ENCODE measurements around the gene YBX1. TPM values are rescaled to one million over a fixed set of nuclear protein-coding genes. Genes with fewer than 3 reads are reported as not detected.
"Not testable (repeated sequence)": the region's sequence is repeated elsewhere in the genome, so short reads cannot be mapped to it uniquely, and the experiment has no call there.

Gene YBX1
- total RNA-seq, 4 donors from 2014 or later = 227 to 358 (median 293) TPM

DNA sequence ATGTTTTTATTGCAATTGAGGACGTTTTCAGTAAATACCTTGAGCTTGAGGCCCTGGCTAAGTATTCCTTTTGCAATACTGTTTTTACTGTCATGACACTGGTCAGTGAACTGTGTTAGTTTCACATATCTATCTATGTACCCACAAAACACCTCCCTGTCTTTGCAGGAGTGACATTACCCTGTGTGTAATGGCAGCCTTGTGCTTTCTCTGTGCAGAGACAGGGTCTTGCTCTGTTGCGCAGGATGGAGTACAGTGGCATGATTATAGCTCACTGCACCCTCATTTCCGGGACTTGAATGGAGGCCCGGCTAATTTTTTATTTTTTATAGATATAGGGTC lies 8.9 kb downstream of the YBX1 start:
- 70 to 79% methylated on average over 4 of the region's 4 CpGs for WGBS, 2 donors
- TF ChIP-seq POLR2A (IDR thresholded peaks at IDR 0.05) (no peak), CTCF (IDR thresholded peaks at IDR 0.05) (no peak)
- no peak overlapping the region for H3K4me3 ChIP-seq (ENCODE audit: low read depth, poor library complexity, severe bottlenecking)
- intact Hi-C loops (cut with DNase I; ENCODE audit: low total_unique reads) = no loop called here
- no peak for DNase-seq (ENCODE audit: low spot score in 2 of 2)

DNA sequence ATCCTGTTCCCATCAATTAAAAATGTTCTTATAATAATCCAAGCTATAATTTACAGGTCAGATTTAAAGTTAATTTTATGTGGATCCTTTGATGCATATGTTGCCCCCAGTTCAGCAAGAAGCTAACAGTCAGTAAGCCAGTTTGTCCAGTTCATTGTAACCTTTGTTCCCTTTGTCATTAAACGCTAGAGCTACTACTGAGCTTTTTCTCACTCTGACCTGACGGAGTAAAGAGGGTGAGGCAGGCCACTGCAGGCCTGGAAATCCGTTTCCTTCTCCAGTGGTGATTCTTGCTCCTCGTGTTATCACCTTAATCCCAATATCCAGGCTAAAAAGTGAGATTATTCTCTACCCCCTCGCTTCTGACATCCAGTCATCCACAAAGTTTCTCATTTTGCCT lies 10.2 kb downstream of the YBX1 start:
- WGBS, 2 donors = 39 to 57% methylated on average over 5 of the region's 5 CpGs

GRCh38 chr1:42692911-42693310 lies 10.7 kb downstream of the YBX1 start:
- no peak for DNase-seq (ENCODE audit: low spot score in 2 of 2)
- intact Hi-C loops (cut with DNase I; ENCODE audit: low total_unique reads) = no loop called here
- 65 to 67% methylated on average over 2 of the region's 2 CpGs for WGBS, 2 donors
- TF ChIP-seq POLR2A (IDR thresholded peaks at IDR 0.05) (no peak), CTCF (IDR thresholded peaks at IDR 0.05) (no peak)
- no peak overlapping the region for H3K4me3 ChIP-seq (ENCODE audit: low read depth, poor library complexity, severe bottlenecking)

More for the DNA sequence above, 10.2 kb downstream of the YBX1 start:
- intact Hi-C loops (cut with DNase I; ENCODE audit: low total_unique reads) = no loop called here
- TF ChIP-seq POLR2A (IDR thresholded peaks at IDR 0.05) = no peak
- TF ChIP-seq CTCF (IDR thresholded peaks at IDR 0.05) = no peak
- no peak for DNase-seq (ENCODE audit: low spot score in 2 of 2)
- H3K4me3 ChIP-seq (ENCODE audit: low read depth, poor library complexity, severe bottlenecking) = no peak overlapping the region

DNA sequence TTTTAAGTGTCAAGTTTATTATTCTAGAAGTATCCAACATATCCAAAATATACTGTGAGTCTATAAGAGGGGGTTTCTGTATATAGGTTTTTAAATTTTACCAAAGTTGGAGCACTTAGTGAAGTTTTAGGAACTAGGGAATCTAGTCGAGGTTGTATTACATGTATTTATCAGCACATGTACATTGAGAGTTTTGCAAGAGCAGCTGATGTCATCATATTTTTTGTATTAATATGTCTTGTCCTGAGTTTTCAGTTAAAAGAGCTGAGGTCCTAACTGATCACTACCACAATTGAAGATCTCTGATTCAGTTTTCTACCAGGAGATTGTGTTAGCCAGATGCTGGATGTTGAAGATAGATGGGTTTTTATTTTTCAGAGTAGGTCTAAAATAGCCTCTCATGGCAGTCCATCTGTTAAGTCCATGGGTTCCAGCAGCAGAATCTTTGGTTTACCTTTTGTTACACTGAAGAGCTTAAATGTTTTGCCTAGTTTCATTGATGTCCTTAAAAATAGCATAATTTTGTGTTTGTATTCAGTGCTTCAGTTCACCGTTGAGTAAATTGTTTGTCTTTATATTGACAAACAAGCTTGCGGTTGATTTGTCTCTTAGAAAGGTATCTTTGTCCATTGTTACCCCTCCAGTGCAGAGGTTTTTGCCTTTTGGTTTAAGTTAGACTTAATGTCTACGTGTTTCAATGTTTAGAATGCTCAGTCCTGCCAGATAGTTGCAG lies 16.0 kb downstream of the YBX1 start:
- WGBS, 2 donors = 94 to 95% methylated on average over 4 of the region's 4 CpGs
- no peak for DNase-seq (ENCODE audit: low spot score in 2 of 2)
- TF ChIP-seq CTCF (IDR thresholded peaks at IDR 0.05) (no peak), POLR2A (IDR thresholded peaks at IDR 0.05) (no peak)
- intact Hi-C loops (cut with DNase I; ENCODE audit: low total_unique reads) = no loop called here
- H3K4me3 ChIP-seq (ENCODE audit: low read depth, poor library complexity, severe bottlenecking) = no peak overlapping the region

GRCh38 chr1:42700006-42700405 lies 17.8 kb downstream of the YBX1 start:
- no peak overlapping the region for H3K4me3 ChIP-seq (ENCODE audit: low read depth, poor library complexity, severe bottlenecking)
- no peak for DNase-seq (ENCODE audit: low spot score in 2 of 2)
- TF ChIP-seq POLR2A (IDR thresholded peaks at IDR 0.05) (no peak), CTCF (IDR thresholded peaks at IDR 0.05) (no peak)
- intact Hi-C loops (cut with DNase I; ENCODE audit: low total_unique reads) = no loop called here

- no peak for TF ChIP-seq CTCF (IDR thresholded peaks at IDR 0.05)
- no peak for TF ChIP-seq POLR2A (IDR thresholded peaks at IDR 0.05)
- H3K4me3 ChIP-seq (ENCODE audit: low read depth, poor library complexity, severe bottlenecking) = no peak overlapping the region
- DNase-seq (ENCODE audit: low spot score in 2 of 2) = no peak
- intact Hi-C loops (cut with DNase I; ENCODE audit: low total_unique reads) = no loop called here
- WGBS, 2 donors = 93 to 95% methylated on average over 7 of the region's 7 CpGs
These were observed 21.8 kb downstream of the YBX1 start for GRCh38 chr1:42703888-42704464.

- WGBS, 2 donors = 100% methylated on average over 3 of the region's 3 CpGs
- DNase-seq (ENCODE audit: low spot score in 2 of 2); intact Hi-C loops (cut with DNase I; ENCODE audit: low total_unique reads); H3K4me3 ChIP-seq (ENCODE audit: low read depth, poor library complexity, severe bottlenecking): not testable (repeated sequence)
These were observed 30.6 kb downstream of the YBX1 start for GRCh38 chr1:42712808-42713207.
